Sigmoid colon (tissue), 7 donors: ENCODE measurements around the gene NAP1L4. TPM values are rescaled to one million over a fixed set of nuclear protein-coding genes. Genes with fewer than 3 reads are reported as not detected.

Experiments used
- DNase-seq: peaks from one replicate; pipeline ENCODE4 v3.0.0-alpha.2; 2019
- H3K27ac ChIP-seq, 4 donors: fragments of 200-600 bp; sonication (generic); one replicate each; pipeline ENCODE4 v1.5.1; 2016 to 2019; ENCODE audit warnings: mild to moderate bottlenecking in 1 of 4
- H3K27me3 ChIP-seq, 3 donors: fragments of 200-600 bp; sonication (generic); one replicate each; pipeline ENCODE4 v1.5.1; 2019; ENCODE audit warnings: mild to moderate bottlenecking in 1 of 3
- H3K36me3 ChIP-seq, 4 donors: fragments of 200-600 bp; sonication (generic); one replicate each; pipeline ENCODE4 v1.5.1; 2016 to 2019
- H3K4me1 ChIP-seq, 4 donors: fragments of 200-600 bp; sonication (generic); one replicate each; pipeline ENCODE4 v1.5.1; 2017 to 2019
- H3K4me3 ChIP-seq, 4 donors: fragments of 200-600 bp; sonication (generic); one replicate each; pipeline ENCODE4 v1.5.1; 2017 to 2019; ENCODE audit warnings: mild to moderate bottlenecking in 2 of 4, moderate library complexity in 1 of 4
- H3K9me3 ChIP-seq, 4 donors: fragments of 200-600 bp in 3 of 4; sonication (generic) in 3 of 4; one replicate each; pipeline versions ENCODE4 v1.5.1 to v1.6.1; 2013 to 2019
- CTCF ChIP-seq, 4 experiments: fragments of 450-650 bp in 3 of 4; fragments of 200-600 bp in 1 of 4; IDR thresholded peaks; one replicate each; pipeline ENCODE4 v1.5.1; 2016 to 2019; ENCODE audit warnings: antibody characterized with exemption in 4 of 4, mild to moderate bottlenecking in 3 of 4, moderate library complexity in 2 of 4
- EP300 ChIP-seq, 4 donors: sonication (generic); formaldehyde crosslinking; IDR thresholded peaks; one replicate each; pipeline ENCODE4 v1.6.1; 2017; ENCODE audit warnings: antibody characterized with exemption in 4 of 4
- POLR2A ChIP-seq, 2 donors: fragments of 450-650 bp; IDR thresholded peaks; one replicate each; pipeline ENCODE4 v1.6.1; 2016; ENCODE audit warnings: antibody characterized with exemption in 2 of 2, mild to moderate bottlenecking in 2 of 2, moderate library complexity in 2 of 2
- POLR2AphosphoS5 ChIP-seq, 4 donors: sonication (generic); formaldehyde crosslinking; IDR thresholded peaks; one replicate each; pipeline ENCODE4 v1.6.1; 2017; ENCODE audit warnings: antibody characterized with exemption in 4 of 4
- WGBS, 2 donors: extraction: QIAGEN DNeasy Blood & Tissue Kit; methylation state at CpG; one replicate each; pipeline ENCODE4 v1.1.7; 2013; 5-methylcytosine and 5-hydroxymethylcytosine counted together
- intact Hi-C: fragments of 100-400 bp; cut with DNase I; formaldehyde crosslinking; loops from one replicate; pipeline ENCODE4 v1.15.1; 2023
- polyA plus RNA-seq, 3 donors: library from polyadenylated mRNA; stranded (reverse); fragments of 200-250 nt; gene quantifications; one replicate each; pipeline ENCODE4 v1.2.3, GENCODE V29; 2013
- total RNA-seq, 4 donors: library from RNA; depleted of rRNA; stranded (reverse); fragments of >200 nt; gene quantifications; one replicate each; pipeline ENCODE4 v1.1.0, GENCODE V29; 2016
- donor health status: healthy with polysubstance abuse.
- donor health status: Bipolar disorder and iron deficiency.
- donor health status: healthy.

The NAP1L4 gene
- total and polyA plus RNA-seq, 7 donors = 55.9 to 102 (median 88.7) TPM

GRCh38 chr11:2987881-2988861 lies 4.0 kb downstream of the NAP1L4 start:
- H3K27ac ChIP-seq = peak overlapping the region in 2 of 4 donors; percentile 31 to 96
- no peak for DNase-seq
- WGBS, 2 donors = 19 to 29% methylated on average over 11 of the region's 11 CpGs
- TF ChIP-seq POLR2AphosphoS5 (IDR thresholded peaks at IDR 0.05) = no peak
- no peak for TF ChIP-seq CTCF (IDR thresholded peaks at IDR 0.05)
- no peak for TF ChIP-seq EP300 (IDR thresholded peaks at IDR 0.05)
- no peak for TF ChIP-seq POLR2A (IDR thresholded peaks at IDR 0.05)
- H3K4me3 ChIP-seq = no peak overlapping the region
- H3K4me1 ChIP-seq = peaks cover 0 to 63% (median 51%) of the 10 kb centered on the region in 4 donors
- no peaks in the 10 kb centered on the region for H3K36me3 ChIP-seq
- H3K9me3 ChIP-seq = no peaks in the 10 kb centered on the region
- intact Hi-C loops = no loop called here
- no peaks in the 10 kb centered on the region for H3K27me3 ChIP-seq

DNA sequence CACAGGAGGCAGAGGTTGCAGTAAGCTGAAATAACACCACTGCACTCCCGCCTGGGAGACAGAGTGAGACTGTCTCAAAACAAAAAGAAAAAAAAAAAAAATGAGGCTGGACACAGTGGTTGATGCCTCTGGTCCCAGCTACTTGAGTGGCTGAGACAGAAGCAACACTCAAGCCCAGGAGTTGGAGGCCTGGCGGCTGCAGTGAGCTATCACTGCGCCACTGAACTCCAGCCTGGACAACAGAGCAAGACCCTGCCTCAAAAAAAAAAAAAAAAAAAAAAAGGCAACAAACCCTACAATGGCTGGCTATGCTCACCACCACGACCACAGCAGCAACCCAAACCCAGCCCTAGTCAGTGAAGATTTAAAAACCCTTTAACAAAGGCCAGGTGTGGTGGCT lies 8.2 kb downstream of the NAP1L4 start:
- H3K9me3 ChIP-seq = no peaks in the 10 kb centered on the region
- peaks cover 0 to 8% (median 0%) of the 10 kb centered on the region in 4 donors for H3K36me3 ChIP-seq
- H3K27me3 ChIP-seq = no peaks in the 10 kb centered on the region
- intact Hi-C loops = no loop called here
- H3K27ac ChIP-seq = no peak overlapping the region
- TF ChIP-seq POLR2A (IDR thresholded peaks at IDR 0.05) (no peak), CTCF (IDR thresholded peaks at IDR 0.05) (no peak), POLR2AphosphoS5 (IDR thresholded peaks at IDR 0.05) (no peak), EP300 (IDR thresholded peaks at IDR 0.05) (no peak)
- no peak overlapping the region for H3K4me3 ChIP-seq
- WGBS, 2 donors = 91 to 96% methylated on average over 4 of the region's 4 CpGs
- peaks cover 0 to 50% (median 36%) of the 10 kb centered on the region in 4 donors for H3K4me1 ChIP-seq
- no peak for DNase-seq

DNA sequence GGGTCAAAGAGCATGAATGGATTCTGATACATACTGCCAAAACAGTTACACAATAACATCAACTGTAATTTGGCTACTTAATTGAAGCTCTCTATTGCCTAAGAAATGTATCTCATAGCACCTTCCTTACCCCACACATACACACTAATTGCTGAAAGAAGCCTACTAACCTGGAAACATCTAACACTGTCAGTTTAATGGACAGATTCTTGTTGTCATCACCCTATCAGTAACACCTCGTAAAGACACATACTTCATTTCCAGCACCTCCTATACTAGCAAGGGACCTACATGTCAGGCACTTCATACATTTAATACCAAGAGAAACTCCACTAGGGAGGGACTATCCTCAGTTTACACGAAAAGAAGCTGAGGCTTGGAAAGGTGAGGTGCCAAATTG lies 9.9 kb downstream of the NAP1L4 start:
- no peak for DNase-seq
- H3K27me3 ChIP-seq = no peaks in the 10 kb centered on the region
- no peak overlapping the region for H3K27ac ChIP-seq
- peaks cover 0 to 25% (median 5%) of the 10 kb centered on the region in 4 donors for H3K36me3 ChIP-seq
- no peak for TF ChIP-seq EP300 (IDR thresholded peaks at IDR 0.05)
- no peak for TF ChIP-seq CTCF (IDR thresholded peaks at IDR 0.05)
- TF ChIP-seq POLR2AphosphoS5 (IDR thresholded peaks at IDR 0.05) = no peak
- intact Hi-C loops = no loop called here
- H3K9me3 ChIP-seq = no peaks in the 10 kb centered on the region
- peaks cover 0 to 33% (median 22%) of the 10 kb centered on the region in 4 donors for H3K4me1 ChIP-seq
- 54 to 72% methylated on average over 2 of the region's 2 CpGs for WGBS, 2 donors
- H3K4me3 ChIP-seq = no peak overlapping the region

DNA sequence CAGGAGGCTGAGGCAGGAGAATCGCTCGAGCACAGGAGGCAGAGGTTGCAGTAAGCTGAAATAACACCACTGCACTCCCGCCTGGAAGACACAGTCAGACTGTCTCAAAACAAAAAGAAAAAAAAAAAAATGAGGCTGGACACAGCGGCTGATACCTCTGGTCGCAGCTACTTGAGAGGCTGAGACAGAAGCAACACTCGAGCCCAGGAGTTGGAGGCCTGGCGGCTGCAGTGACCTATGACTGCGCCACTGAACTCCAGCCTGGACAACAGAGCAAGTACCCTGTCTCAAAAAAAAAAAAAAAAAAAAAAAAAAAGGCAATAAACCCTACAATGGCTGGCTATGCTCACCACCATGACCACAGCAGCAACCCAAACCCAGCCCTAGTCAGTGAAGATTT lies 11.0 kb downstream of the NAP1L4 start:
- Histone ChIP-seq H3K4me3 (no peak overlapping the region), H3K9me3 (no peaks in the 10 kb centered on the region), H3K27me3 (no peaks in the 10 kb centered on the region), H3K36me3 (peaks cover 0 to 36% (median 14%) of the 10 kb centered on the region in 4 donors), H3K27ac (no peak overlapping the region), H3K4me1 (peaks cover 0 to 29% (median 19%) of the 10 kb centered on the region in 4 donors)
- DNase-seq = no peak
- TF ChIP-seq EP300 (IDR thresholded peaks at IDR 0.05) = no peak
- TF ChIP-seq POLR2AphosphoS5 (IDR thresholded peaks at IDR 0.05) = no peak
- TF ChIP-seq POLR2A (IDR thresholded peaks at IDR 0.05) = no peak
- no peak for TF ChIP-seq CTCF (IDR thresholded peaks at IDR 0.05)
- 90 to 96% methylated on average over 8 of the region's 8 CpGs for WGBS, 2 donors
- intact Hi-C loops = no loop called here
